ENCODE data around the gene MYDGF. TPM values are rescaled to one million over a fixed set of nuclear protein-coding genes. Genes with fewer than 3 reads are reported as not detected.

MYDGF gene
- total RNA-seq, 2 donors from 2014 or later = 59.3 to 72.9 TPM

- TF ChIP-seq, protein P1, sequence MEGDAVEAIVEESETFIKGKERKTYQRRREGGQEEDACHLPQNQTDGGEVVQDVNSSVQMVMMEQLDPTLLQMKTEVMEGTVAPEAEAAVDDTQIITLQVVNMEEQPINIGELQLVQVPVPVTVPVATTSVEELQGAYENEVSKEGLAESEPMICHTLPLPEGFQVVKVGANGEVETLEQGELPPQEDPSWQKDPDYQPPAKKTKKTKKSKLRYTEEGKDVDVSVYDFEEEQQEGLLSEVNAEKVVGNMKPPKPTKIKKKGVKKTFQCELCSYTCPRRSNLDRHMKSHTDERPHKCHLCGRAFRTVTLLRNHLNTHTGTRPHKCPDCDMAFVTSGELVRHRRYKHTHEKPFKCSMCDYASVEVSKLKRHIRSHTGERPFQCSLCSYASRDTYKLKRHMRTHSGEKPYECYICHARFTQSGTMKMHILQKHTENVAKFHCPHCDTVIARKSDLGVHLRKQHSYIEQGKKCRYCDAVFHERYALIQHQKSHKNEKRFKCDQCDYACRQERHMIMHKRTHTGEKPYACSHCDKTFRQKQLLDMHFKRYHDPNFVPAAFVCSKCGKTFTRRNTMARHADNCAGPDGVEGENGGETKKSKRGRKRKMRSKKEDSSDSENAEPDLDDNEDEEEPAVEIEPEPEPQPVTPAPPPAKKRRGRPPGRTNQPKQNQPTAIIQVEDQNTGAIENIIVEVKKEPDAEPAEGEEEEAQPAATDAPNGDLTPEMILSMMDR (IDR thresholded peaks at IDR 0.05) = no peak
- Histone ChIP-seq H3K36me3 (peaks cover 74% of the 10 kb centered on the region), H3K27me3 (replicated peaks; ENCODE audit: insufficient read depth) (no peaks in the 10 kb centered on the region), H3K27ac (no peak overlapping the region), H3K4me3 (no peak overlapping the region), H3K9me3 (no peaks in the 10 kb centered on the region), H3K4me1 (ENCODE audit: control insufficient read depth in 1 of 2, low read depth in 2 of 2) (no peaks in the 10 kb centered on the region)
- ATAC-seq (ENCODE audit: insufficient number of reproducible peaks, low FRiP score, low read depth) (no peak), DNase-seq (ENCODE audit: low spot score) (no peak)
Measured at GRCh38 chr19:4693471-4694121, 23.5 kb upstream of the MYDGF start.

- TF ChIP-seq, protein P1 (IDR thresholded peaks at IDR 0.05) = no peak
Measured at GRCh38 chr19:4693078-4693350, 22.9 kb upstream of the MYDGF start.

DNA sequence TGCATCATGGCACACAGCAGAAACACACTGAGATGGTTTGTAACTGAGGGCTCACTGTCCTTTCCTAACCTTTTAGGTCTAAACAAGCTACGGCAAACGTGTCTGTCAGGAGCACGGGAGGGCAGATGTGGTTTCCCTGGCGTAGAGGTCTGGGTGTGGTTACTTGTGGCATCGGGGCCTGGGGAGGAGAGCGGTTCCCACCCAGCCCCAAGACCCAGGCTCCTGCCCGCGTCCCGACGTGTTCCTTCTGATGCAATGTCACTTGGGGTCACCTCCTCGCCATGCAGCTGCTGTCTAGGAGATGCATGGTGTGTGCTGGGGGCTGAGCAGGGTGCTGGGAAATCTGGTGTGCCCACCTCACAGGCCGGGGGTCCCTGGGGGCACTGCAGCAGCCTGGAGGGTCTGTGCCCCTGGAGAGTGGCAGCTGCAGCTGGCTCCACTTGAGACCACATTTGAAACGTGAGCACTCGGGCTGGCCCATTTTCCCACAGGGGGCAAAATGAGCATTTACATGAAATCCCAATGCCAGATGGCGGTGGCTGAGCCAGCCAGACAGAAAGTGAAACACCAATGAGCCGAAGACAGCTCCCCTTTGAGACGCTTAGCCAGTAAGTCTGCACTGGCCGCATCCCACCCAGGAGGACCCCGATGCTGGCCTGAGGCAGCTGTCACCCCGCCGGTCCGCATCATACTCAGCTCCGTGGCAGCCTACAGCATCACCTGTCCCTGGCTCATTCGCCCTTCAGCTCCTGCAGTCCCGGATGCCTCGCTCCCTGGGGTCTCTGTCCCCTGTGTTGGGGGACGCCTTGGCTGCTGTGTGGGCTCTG, 22.3 kb upstream of the MYDGF start:
- no peak overlapping the region for H3K4me3 ChIP-seq
- no peaks in the 10 kb centered on the region for H3K4me1 ChIP-seq (ENCODE audit: control insufficient read depth in 1 of 2, low read depth in 2 of 2)
- H3K36me3 ChIP-seq = peaks cover 74% of the 10 kb centered on the region
- no peak for DNase-seq (ENCODE audit: low spot score)
- TF ChIP-seq, protein P1 (IDR thresholded peaks at IDR 0.05) = no peak
- no peak overlapping the region for H3K27ac ChIP-seq
- H3K27me3 ChIP-seq (replicated peaks; ENCODE audit: insufficient read depth) = no peaks in the 10 kb centered on the region
- no peaks in the 10 kb centered on the region for H3K9me3 ChIP-seq
- ATAC-seq (ENCODE audit: insufficient number of reproducible peaks, low FRiP score, low read depth) = no peak

More at GRCh38 chr19:4693078-4693350, 22.9 kb upstream of the MYDGF start:
- ATAC-seq (ENCODE audit: insufficient number of reproducible peaks, low FRiP score, low read depth) = no peak
- Histone ChIP-seq H3K27me3 (replicated peaks; ENCODE audit: insufficient read depth) (no peaks in the 10 kb centered on the region), H3K36me3 (peaks cover 74% of the 10 kb centered on the region), H3K4me3 (no peak overlapping the region), H3K27ac (no peak overlapping the region), H3K9me3 (no peaks in the 10 kb centered on the region), H3K4me1 (ENCODE audit: control insufficient read depth in 1 of 2, low read depth in 2 of 2) (no peaks in the 10 kb centered on the region)
- DNase-seq (ENCODE audit: low spot score) = no peak

DNA sequence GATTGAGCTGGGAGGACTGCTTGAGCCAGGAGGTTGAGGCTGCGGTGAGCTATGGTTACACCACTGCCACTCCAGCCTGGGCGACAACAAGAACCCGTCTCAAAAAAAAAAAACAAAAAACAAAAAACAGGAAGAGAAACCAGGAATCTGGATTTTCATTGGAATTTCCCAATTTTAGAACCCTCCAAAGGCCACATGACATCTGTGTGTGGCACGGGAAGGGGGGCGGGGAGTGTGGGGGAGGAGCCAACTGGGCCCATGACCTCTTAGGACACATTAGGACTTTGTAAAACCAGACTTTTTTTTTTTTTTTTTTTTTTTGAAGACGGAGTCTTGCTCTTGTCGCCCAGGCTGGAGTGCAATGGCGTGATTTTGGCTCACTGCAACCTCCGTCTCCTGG, 21.2 kb upstream of the MYDGF start:
- Histone ChIP-seq H3K27me3 (replicated peaks; ENCODE audit: insufficient read depth) (no peaks in the 10 kb centered on the region), H3K27ac (no peak overlapping the region), H3K36me3 (peaks cover 71% of the 10 kb centered on the region), H3K9me3 (no peaks in the 10 kb centered on the region), H3K4me3 (no peak overlapping the region), H3K4me1 (ENCODE audit: control insufficient read depth in 1 of 2, low read depth in 2 of 2) (no peaks in the 10 kb centered on the region)
- TF ChIP-seq, protein P1 (IDR thresholded peaks at IDR 0.05) = no peak
- DNase-seq (ENCODE audit: low spot score) (no peak), ATAC-seq (ENCODE audit: insufficient number of reproducible peaks, low FRiP score, low read depth) (no peak)

- DNase-seq (ENCODE audit: low spot score) (no peak), ATAC-seq (ENCODE audit: insufficient number of reproducible peaks, low FRiP score, low read depth) (no peak)
- peaks cover 67% of the 10 kb centered on the region for H3K36me3 ChIP-seq
- TF ChIP-seq, protein P1 (IDR thresholded peaks at IDR 0.05) = no peak
- no peaks in the 10 kb centered on the region for H3K4me1 ChIP-seq (ENCODE audit: control insufficient read depth in 1 of 2, low read depth in 2 of 2)
- H3K4me3 ChIP-seq = no peak overlapping the region
- no peaks in the 10 kb centered on the region for H3K9me3 ChIP-seq
- no peaks in the 10 kb centered on the region for H3K27me3 ChIP-seq (replicated peaks; ENCODE audit: insufficient read depth)
- H3K27ac ChIP-seq = no peak overlapping the region
Measured at GRCh38 chr19:4690361-4690760, 20.2 kb upstream of the MYDGF start.

Data from thoracic aorta (tissue), 2 donors.